ENCODE data around the gene RGL1. TPM values are rescaled to one million over a fixed set of nuclear protein-coding genes. Genes with fewer than 3 reads are reported as not detected.

The RGL1 gene
- total RNA-seq, 3 donors from 2014 or later: 6.2 to 29.8 (median 15.9) TPM

GRCh38 chr1:183931646-183932271, 126.8 kb downstream of the RGL1 start:
- Histone ChIP-seq H3K36me3 (ENCODE audit: low read depth) (no peaks in the 10 kb centered on the region), H3K4me1 (ENCODE audit: low read depth) (no peaks in the 10 kb centered on the region), H3K4me3 (no peak overlapping the region), H3K9me3 (no peaks in the 10 kb centered on the region)
- ATAC-seq (no peak), DNase-seq (no peak)
- intact Hi-C loops (cut with DNase I, micrococcal nuclease): no loop called here
- TF ChIP-seq CTCF (IDR thresholded peaks at IDR 0.05): no peak

- Histone ChIP-seq H3K4me3 (no peak overlapping the region), H3K36me3 (ENCODE audit: low read depth) (no peaks in the 10 kb centered on the region), H3K4me1 (ENCODE audit: low read depth) (no peaks in the 10 kb centered on the region), H3K9me3 (no peaks in the 10 kb centered on the region)
- peak; percentile 30 to 71 (median 38) for DNase-seq
- intact Hi-C loops (cut with DNase I, micrococcal nuclease): no loop called here
- peak; percentile 49 for ATAC-seq
- no peak for TF ChIP-seq CTCF (IDR thresholded peaks at IDR 0.05)
Observed at GRCh38 chr1:183932412-183932811, 127.5 kb downstream of the RGL1 start.

- no peaks in the 10 kb centered on the region for H3K36me3 ChIP-seq (ENCODE audit: low read depth)
- no peaks in the 10 kb centered on the region for H3K4me1 ChIP-seq (ENCODE audit: low read depth)
- no peak for ATAC-seq
- no peak for TF ChIP-seq CTCF (IDR thresholded peaks at IDR 0.05)
- DNase-seq: no peak
- H3K4me3 ChIP-seq: no peak overlapping the region
- H3K9me3 ChIP-seq: no peaks in the 10 kb centered on the region
- intact Hi-C loops (cut with DNase I, micrococcal nuclease): no loop called here
Observed at GRCh38 chr1:183933528-183934179, 128.7 kb downstream of the RGL1 start.

GRCh38 chr1:183934314-183934713, 129.4 kb downstream of the RGL1 start:
- DNase-seq: no peak
- Histone ChIP-seq H3K36me3 (ENCODE audit: low read depth) (no peaks in the 10 kb centered on the region), H3K4me1 (ENCODE audit: low read depth) (no peaks in the 10 kb centered on the region), H3K9me3 (no peaks in the 10 kb centered on the region), H3K4me3 (no peak overlapping the region)
- TF ChIP-seq CTCF (IDR thresholded peaks at IDR 0.05): no peak
- intact Hi-C loops (cut with DNase I, micrococcal nuclease): no loop called here
- no peak for ATAC-seq

- TF ChIP-seq CTCF (IDR thresholded peaks at IDR 0.05): no peak
- H3K9me3 ChIP-seq: no peaks in the 10 kb centered on the region
- intact Hi-C loops (cut with DNase I, micrococcal nuclease): no loop called here
- no peaks in the 10 kb centered on the region for H3K36me3 ChIP-seq (ENCODE audit: low read depth)
- no peaks in the 10 kb centered on the region for H3K4me1 ChIP-seq (ENCODE audit: low read depth)
- H3K4me3 ChIP-seq: no peak overlapping the region
- ATAC-seq (no peak), DNase-seq (no peak)
Observed at GRCh38 chr1:183936009-183936408, 131.1 kb downstream of the RGL1 start.

Measured in mucosa of descending colon (tissue), 3 donors.